Head of caudate nucleus (tissue), 42 donors: ENCODE measurements around the gene SRPX.

Experiments used
- DNase-seq, 42 donors: peaks; one replicate each; pipeline versions ENCODE4 v3.0.0 to v3.0.0-alpha.2; 2020 to 2021; ENCODE audit warnings: mixed read lengths in 7 of 42
- intact Hi-C: fragments of 100-400 bp; cut with DNase I; formaldehyde crosslinking; loops from one replicate; pipeline ENCODE4 v1.15.0; 2022

Gene SRPX

DNA sequence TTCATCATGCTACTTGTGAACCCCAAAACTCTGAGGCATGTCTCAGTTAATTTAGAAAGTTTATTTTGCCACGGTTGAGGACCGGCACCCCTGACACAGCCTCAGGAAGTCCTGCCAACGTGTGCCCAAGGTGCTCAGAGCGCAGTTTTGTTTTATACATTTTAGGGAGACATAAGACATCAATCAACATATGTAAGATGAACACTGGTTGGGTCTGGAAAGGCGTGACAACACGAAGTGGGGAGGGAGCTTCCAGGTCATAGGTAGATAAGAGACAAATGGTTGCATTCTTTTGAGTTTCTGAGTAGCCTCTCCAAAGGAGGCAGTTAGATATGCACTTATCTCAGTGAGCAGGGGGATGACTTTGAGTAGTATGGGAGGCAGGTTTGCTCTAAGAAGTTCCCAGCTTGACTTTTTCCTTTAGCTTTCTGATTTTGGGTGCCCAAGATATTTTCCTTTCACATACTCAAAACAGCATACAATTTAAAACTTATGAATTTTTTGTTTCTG, 115.4 kb downstream of the SRPX start:
- no peak for DNase-seq
- intact Hi-C loops = no loop called here

DNA sequence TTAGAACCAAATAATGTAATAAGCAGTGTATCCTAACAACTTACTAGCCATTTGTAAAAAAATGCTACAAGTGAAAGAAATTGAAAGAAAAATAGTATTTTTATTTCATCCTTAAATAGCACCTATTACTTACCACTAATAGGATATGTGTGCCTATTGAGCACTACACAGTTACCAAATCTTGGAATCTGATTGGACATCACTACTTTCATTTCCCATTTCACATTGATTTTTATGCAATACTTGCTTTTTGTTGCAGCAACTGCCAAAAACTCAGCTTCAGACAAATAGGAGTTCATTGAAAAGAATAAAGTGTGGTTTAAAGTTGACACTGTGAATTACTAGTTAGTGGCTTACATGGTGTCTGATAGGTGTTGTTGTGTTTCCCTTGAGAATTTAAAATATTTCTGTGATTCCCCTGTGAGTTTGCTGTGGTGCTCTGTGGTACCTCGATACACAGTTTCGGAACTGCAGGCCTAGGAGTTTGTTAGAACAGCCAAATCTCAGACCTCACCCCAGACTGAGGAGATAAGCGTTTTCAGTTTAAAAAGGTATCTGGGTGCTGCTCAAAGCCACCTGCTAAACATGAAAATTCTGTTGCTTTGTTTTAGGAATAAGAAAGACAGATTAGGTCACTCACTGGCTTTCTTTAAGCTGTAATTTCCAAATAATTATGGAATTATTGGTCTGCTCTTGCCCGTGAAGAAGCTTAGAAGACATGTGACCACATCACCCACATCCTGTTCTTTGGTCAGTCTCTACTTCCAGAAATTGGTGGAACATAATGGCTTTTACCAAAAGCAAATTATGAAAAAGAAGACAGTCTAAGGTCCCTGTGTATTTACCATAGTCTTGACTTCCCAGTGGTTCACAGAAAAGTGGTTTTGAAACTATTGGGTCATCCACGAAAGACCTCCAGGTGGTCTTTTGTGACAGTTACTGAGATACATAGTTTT, 116.5 kb downstream of the SRPX start:
- intact Hi-C loops = no loop called here
- DNase-seq = no peak

DNA sequence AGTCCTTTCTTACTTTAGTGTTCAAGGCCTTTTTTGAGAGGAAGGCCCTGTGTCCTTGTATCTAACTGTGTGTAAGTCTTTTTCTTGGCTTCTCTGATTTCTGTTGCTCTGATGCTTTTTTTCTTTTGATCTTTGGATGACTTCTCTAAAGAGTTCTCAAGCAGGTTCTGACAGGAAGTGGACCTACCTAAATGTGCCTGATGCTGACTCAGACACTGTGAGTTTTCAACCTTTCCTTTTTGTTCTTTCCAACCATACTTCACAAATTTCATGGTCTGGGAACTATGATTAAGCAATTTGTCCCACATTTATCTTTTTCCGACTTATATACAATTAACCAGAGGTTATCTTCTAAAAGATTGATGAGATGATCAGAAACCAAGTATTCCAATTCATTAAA, 117.8 kb downstream of the SRPX start:
- no peak for DNase-seq

DNA sequence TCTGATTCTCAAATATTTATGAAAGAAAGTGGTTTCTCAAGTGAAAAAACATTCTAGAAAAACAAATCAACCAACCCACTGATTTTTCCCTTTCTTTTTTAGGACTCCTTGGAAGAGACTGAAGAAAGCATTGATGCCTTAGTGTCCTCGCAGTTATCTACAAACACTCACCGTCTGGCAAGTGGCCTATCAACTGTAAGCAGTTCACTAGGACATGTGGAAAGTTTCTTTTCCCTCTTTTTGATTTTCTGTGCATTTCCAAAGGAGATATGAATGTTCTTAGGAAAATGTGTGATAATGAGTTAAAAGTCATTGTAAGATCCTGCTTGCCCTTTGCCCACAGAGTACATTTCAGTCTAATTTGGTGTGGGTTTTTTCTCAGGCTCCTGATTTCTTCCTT, 118.4 kb downstream of the SRPX start:
- intact Hi-C loops = no loop called here

More for the DNA sequence above, 117.8 kb downstream of the SRPX start:
- intact Hi-C loops = no loop called here

DNA sequence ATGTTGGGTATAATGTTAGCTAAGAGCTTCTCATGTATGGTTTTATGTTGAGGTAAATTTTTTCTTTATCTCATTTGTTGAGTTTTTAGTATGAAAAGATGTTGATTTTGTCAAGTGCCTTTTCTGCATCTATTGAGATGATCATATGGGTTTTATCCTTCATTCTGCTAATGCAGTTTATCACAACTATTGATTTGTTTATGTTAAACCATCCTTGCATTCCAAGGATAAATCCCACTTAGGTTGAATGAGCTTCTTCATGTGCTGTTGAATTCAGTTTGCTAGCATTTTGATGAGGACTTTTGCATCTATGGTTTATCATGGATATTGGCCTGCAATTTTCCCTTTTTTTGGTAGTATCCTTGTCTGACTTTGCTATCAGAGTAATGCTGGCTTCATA, 121.0 kb downstream of the SRPX start:
- intact Hi-C loops = no loop called here

More for the DNA sequence above, 118.4 kb downstream of the SRPX start:
- no peak for DNase-seq

More for the DNA sequence above, 121.0 kb downstream of the SRPX start:
- no peak for DNase-seq
